GM10266 (cell line): ENCODE data around the gene HECW1.

Experiments used
- DNase-seq: peaks from one replicate; pipeline ENCODE4 v3.0.0; 2012; ENCODE audit errors: extremely low spot score
- CTCF ChIP-seq: IDR thresholded peaks from 2 replicates; pipeline ENCODE4 v1.5.1; 2012; ENCODE audit warnings: mild to moderate bottlenecking, low read depth; ENCODE audit not compliant: control insufficient read depth, insufficient read depth; ENCODE audit errors: missing control alignments

HECW1 gene

GRCh38 chr7:43392638-43393330 lies 280.3 kb downstream of the HECW1 start:
- DNase-seq = no peak
- no peak for TF ChIP-seq CTCF

- no peak for DNase-seq
- no peak for TF ChIP-seq CTCF
Measured at GRCh38 chr7:43394441-43395130, 282.1 kb downstream of the HECW1 start.

- TF ChIP-seq CTCF = no peak
- DNase-seq = no peak
Measured at GRCh38 chr7:43395351-43395750, 282.9 kb downstream of the HECW1 start.

- no peak for TF ChIP-seq CTCF
- DNase-seq = no peak
Measured at GRCh38 chr7:43396187-43396740, 283.8 kb downstream of the HECW1 start.

GRCh38 chr7:43398831-43399230 lies 286.4 kb downstream of the HECW1 start:
- TF ChIP-seq CTCF = no peak
- DNase-seq = no peak

- TF ChIP-seq CTCF = no peak
- DNase-seq = no peak
Measured at GRCh38 chr7:43405948-43406347, 293.5 kb downstream of the HECW1 start.

GRCh38 chr7:43406961-43407360 lies 294.5 kb downstream of the HECW1 start:
- TF ChIP-seq CTCF = no peak
- DNase-seq = no peak
